HepG2 (cell line): Measurements from ENCODE around the gene CGREF1. TPM values are rescaled to one million over a fixed set of nuclear protein-coding genes. Genes with fewer than 3 reads are reported as not detected.

Experiments used
- ELF4 ChIP-seq: sonication (generic); formaldehyde crosslinking; IDR thresholded peaks from 2 replicates; pipeline ENCODE4 v1.5.0; 2020; ENCODE audit warnings: missing genetic modification reagents, mild to moderate bottlenecking, moderate library complexity, borderline replicate concordance
- FOXK2 ChIP-seq: fragments of 450-650 bp; IDR thresholded peaks from 2 replicates; pipeline ENCODE4 v1.6.1; 2016
- HOXA9 ChIP-seq: sonication (generic); formaldehyde crosslinking; IDR thresholded peaks from 2 replicates; pipeline ENCODE4 v1.8.1; 2022; ENCODE audit warnings: missing genetic modification reagents, mild to moderate bottlenecking, moderate library complexity, borderline replicate concordance
- JUN ChIP-seq: sonication (generic); formaldehyde crosslinking; IDR thresholded peaks from 2 replicates; pipeline ENCODE4 v1.4.0; 2020; ENCODE audit warnings: mild to moderate bottlenecking, missing genetic modification reagents
- KDM3A ChIP-seq: IDR thresholded peaks from 2 replicates; pipeline ENCODE4 v1.6.1; 2018; ENCODE audit warnings: low read depth, missing compliant biosample characterization
- KLF11 ChIP-seq: IDR thresholded peaks from 2 replicates; pipeline ENCODE4 v1.6.1; 2016; ENCODE audit warnings: missing compliant biosample characterization
- NR2F6 ChIP-seq, 2 experiments: IDR thresholded peaks; 2 replicates each; pipeline ENCODE4 v1.6.1; 2016; ENCODE audit warnings: antibody characterized with exemption in 1 of 2, mild to moderate bottlenecking in 1 of 2
- SAFB2 ChIP-seq: sonication (generic); formaldehyde crosslinking; IDR thresholded peaks from 2 replicates; pipeline ENCODE4 v1.5.1; 2020; ENCODE audit warnings: missing genetic modification reagents, low read depth, mild to moderate bottlenecking, borderline replicate concordance
- SOX6 ChIP-seq, 2 experiments: fragments of 450-650 bp in 1 of 2; sonication (generic) in 1 of 2; formaldehyde crosslinking in 1 of 2; IDR thresholded peaks; 2 replicates each; pipeline versions ENCODE4 v1.4.0 to v1.6.1; 2017 to 2020; ENCODE audit warnings: antibody characterized with exemption in 1 of 2, mild to moderate bottlenecking in 1 of 2, missing genetic modification reagents in 1 of 2
- TAF15 ChIP-seq: fragments of 200-400 bp; formaldehyde crosslinking; IDR thresholded peaks from one replicate; pipeline ENCODE4 v1.6.1; 2018; ENCODE audit warnings: mild to moderate bottlenecking, low read depth, low read length; ENCODE audit not compliant: poor library complexity, severe bottlenecking
- TGIF2 ChIP-seq: IDR thresholded peaks from 2 replicates; pipeline ENCODE4 v1.6.1; 2016; ENCODE audit warnings: control low read depth, missing compliant biosample characterization
- WIZ ChIP-seq: sonication (generic); formaldehyde crosslinking; IDR thresholded peaks from 2 replicates; pipeline ENCODE4 v1.5.1; 2020; ENCODE audit warnings: mild to moderate bottlenecking, missing genetic modification reagents
- ZNF234 ChIP-seq: sonication (generic); formaldehyde crosslinking; conservative IDR thresholded peaks from 2 replicates; pipeline ENCODE4 v1.5.1; 2020; ENCODE audit warnings: mild to moderate bottlenecking, missing genetic modification reagents
- ZNF547 ChIP-seq: sonication (generic); formaldehyde crosslinking; IDR thresholded peaks from 2 replicates; pipeline ENCODE4 v1.5.1; 2020; ENCODE audit warnings: mild to moderate bottlenecking, missing genetic modification reagents
- ZNF660 ChIP-seq: sonication (generic); formaldehyde crosslinking; IDR thresholded peaks from 2 replicates; pipeline ENCODE4 v1.5.1; 2020; ENCODE audit warnings: mild to moderate bottlenecking, low read depth, missing genetic modification reagents, borderline replicate concordance
- ZNF772 ChIP-seq: sonication (generic); formaldehyde crosslinking; IDR thresholded peaks from 2 replicates; pipeline ENCODE4 v1.5.0; 2020; ENCODE audit warnings: mild to moderate bottlenecking, missing genetic modification reagents
- ZNF780A ChIP-seq: sonication (generic); formaldehyde crosslinking; IDR thresholded peaks from 2 replicates; pipeline ENCODE4 v1.8.0; 2022; ENCODE audit warnings: mild to moderate bottlenecking, missing genetic modification reagents, moderate library complexity
- ZSCAN12 ChIP-seq: sonication (generic); formaldehyde crosslinking; IDR thresholded peaks from 2 replicates; pipeline ENCODE4 v1.9.0; 2021; ENCODE audit warnings: mild to moderate bottlenecking, missing genetic modification reagents
- ZSCAN29 ChIP-seq: sonication (generic); formaldehyde crosslinking; conservative IDR thresholded peaks from 2 replicates; pipeline ENCODE4 v1.4.0; 2020; ENCODE audit warnings: mild to moderate bottlenecking, missing genetic modification reagents
- polyA plus RNA-seq, 8 experiments: library from polyadenylated mRNA; depleted of rRNA in 3 of 8; stranded (reverse) in 7 of 8; unstranded in 1 of 8; fragments of >200 nt; fragmentation: Illumina TruSeq in 4 of 8; extraction: Trizol in 4 of 8; gene quantifications; 2 replicates each; pipeline versions ENCODE4 v1.2.1 to v1.2.3, GENCODE V29; 2011 to 2016; ENCODE audit warnings: low read depth in 4 of 8, missing spikeins in 1 of 8, mixed read lengths in 1 of 8; ENCODE audit not compliant: insufficient read depth in 1 of 8
- total RNA-seq, 5 experiments: library from RNA; depleted of rRNA; stranded (reverse); fragments of >200 nt; fragmentation: Illumina TruSeq; extraction: Trizol; gene quantifications; 2 replicates each; pipeline ENCODE4 v1.2.3, GENCODE V29; 2016; ENCODE audit warnings: low read depth in 1 of 5
- TF ChIP-seq, protein P1 (sequence below): sonication (generic); formaldehyde crosslinking; IDR thresholded peaks from 2 replicates; pipeline ENCODE4 v1.5.0; 2020; ENCODE audit warnings: missing genetic modification reagents, mild to moderate bottlenecking, borderline replicate concordance
- TF ChIP-seq, protein P2 (sequence below): sonication (generic); formaldehyde crosslinking; IDR thresholded peaks from 2 replicates; pipeline ENCODE4 v1.8.1; 2023; ENCODE audit warnings: mild to moderate bottlenecking, missing genetic modification reagents, borderline replicate concordance
- TF ChIP-seq, protein P3 (sequence below): sonication (generic); formaldehyde crosslinking; IDR thresholded peaks from one replicate; pipeline ENCODE4 v1.5.1; 2020; ENCODE audit warnings: mild to moderate bottlenecking, missing genetic modification reagents; ENCODE audit errors: not compliant biosample characterization

The CGREF1 gene
- total and polyA plus RNA-seq, 2 of the 13 experiments (the other 11 are each of a cell fraction or from before 2014, with no cell fraction given), result 13.9 to 23.4 TPM

DNA sequence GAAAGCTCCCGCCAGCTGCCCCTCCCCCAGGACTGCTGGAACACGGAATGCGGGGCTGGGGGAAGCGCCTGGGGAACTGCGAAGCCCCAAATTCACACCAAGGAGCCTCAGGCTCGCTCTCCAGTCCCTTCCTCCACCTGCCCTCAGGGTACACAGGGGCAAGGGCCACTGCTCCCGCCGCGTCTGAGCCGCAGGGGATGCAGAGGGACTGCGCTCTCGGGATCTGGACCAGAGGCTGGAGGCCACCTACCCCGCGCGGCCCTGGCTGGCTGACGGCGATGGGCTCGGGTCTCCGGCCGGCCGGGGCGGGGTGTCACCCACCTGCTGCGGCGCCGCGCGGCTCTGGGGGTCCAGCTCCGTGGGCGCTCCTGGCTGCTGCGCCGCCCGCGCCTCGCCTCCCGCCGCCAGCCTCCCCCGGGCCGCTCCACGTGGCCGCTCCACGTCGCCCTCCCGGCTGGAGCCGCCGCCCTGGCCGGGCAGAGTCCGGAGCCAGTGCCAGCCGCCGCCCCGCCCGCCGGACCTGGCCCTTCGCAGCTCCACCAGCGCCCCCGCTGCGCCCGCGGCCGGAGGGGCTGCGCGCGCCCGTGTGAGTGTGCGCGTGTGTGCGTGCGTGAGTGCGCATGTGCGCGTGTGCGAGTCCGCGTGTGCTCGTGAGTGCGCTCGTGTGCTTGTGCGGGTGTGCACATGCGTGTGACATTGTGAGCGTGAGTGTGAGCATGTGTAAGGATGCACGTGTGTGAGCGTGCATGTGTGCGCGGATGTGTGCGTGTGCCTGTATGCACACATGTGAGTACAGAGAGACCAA lies at the start of gene CGREF1 (continued):
- TF ChIP-seq SOX6 (IDR thresholded peaks at IDR 0.05) (no peak), SOX6 (CRISPR knock-in tag; IDR thresholded peaks at IDR 0.05) (no peak), FOXK2 (no peak), TAF15 (peak; percentile 23), KLF11 (CRISPR knock-in tag) (no peak), ZNF780A (CRISPR knock-in tag) (no peak), ZNF660 (CRISPR knock-in tag) (0 out of 2 replicates have a peak, but pooled peaks have one; percentile 39), WIZ (CRISPR knock-in tag) (no peak), ZNF547 (CRISPR knock-in tag) (no peak), ZNF234 (no peak), ELF4 (no peak), TGIF2 (CRISPR knock-in tag) (no peak), HOXA9 (peak; percentile 88), ZSCAN29 (CRISPR knock-in tag) (no peak), JUN (CRISPR knock-in tag) (no peak), ZNF772 (no peak), ZSCAN12 (CRISPR knock-in tag) (no peak), KDM3A (peak; percentile 49; the same call in 1 of the 2 replicates), SAFB2 (no peak; the same call in none of the 2 replicates), NR2F6 (IDR thresholded peaks at IDR 0.05) (no peak), NR2F6 (CRISPR knock-in tag; IDR thresholded peaks at IDR 0.05) (no peak)
- TF ChIP-seq, protein P1, sequence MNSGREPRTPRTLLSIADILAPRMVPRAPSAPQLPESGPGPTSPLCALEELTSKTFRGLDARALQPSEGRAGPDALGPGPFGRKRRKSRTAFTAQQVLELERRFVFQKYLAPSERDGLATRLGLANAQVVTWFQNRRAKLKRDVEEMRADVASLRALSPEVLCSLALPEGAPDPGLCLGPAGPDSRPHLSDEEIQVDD (CRISPR knock-in tag), result 0 out of 2 replicates have a peak, but pooled peaks have one; percentile 44
- TF ChIP-seq, protein P2, sequence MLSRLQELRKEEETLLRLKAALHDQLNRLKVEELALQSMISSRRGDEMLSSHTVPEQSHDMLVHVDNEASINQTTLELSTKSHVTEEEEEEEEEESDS (CRISPR knock-in tag), result no peak
- TF ChIP-seq, protein P3, sequence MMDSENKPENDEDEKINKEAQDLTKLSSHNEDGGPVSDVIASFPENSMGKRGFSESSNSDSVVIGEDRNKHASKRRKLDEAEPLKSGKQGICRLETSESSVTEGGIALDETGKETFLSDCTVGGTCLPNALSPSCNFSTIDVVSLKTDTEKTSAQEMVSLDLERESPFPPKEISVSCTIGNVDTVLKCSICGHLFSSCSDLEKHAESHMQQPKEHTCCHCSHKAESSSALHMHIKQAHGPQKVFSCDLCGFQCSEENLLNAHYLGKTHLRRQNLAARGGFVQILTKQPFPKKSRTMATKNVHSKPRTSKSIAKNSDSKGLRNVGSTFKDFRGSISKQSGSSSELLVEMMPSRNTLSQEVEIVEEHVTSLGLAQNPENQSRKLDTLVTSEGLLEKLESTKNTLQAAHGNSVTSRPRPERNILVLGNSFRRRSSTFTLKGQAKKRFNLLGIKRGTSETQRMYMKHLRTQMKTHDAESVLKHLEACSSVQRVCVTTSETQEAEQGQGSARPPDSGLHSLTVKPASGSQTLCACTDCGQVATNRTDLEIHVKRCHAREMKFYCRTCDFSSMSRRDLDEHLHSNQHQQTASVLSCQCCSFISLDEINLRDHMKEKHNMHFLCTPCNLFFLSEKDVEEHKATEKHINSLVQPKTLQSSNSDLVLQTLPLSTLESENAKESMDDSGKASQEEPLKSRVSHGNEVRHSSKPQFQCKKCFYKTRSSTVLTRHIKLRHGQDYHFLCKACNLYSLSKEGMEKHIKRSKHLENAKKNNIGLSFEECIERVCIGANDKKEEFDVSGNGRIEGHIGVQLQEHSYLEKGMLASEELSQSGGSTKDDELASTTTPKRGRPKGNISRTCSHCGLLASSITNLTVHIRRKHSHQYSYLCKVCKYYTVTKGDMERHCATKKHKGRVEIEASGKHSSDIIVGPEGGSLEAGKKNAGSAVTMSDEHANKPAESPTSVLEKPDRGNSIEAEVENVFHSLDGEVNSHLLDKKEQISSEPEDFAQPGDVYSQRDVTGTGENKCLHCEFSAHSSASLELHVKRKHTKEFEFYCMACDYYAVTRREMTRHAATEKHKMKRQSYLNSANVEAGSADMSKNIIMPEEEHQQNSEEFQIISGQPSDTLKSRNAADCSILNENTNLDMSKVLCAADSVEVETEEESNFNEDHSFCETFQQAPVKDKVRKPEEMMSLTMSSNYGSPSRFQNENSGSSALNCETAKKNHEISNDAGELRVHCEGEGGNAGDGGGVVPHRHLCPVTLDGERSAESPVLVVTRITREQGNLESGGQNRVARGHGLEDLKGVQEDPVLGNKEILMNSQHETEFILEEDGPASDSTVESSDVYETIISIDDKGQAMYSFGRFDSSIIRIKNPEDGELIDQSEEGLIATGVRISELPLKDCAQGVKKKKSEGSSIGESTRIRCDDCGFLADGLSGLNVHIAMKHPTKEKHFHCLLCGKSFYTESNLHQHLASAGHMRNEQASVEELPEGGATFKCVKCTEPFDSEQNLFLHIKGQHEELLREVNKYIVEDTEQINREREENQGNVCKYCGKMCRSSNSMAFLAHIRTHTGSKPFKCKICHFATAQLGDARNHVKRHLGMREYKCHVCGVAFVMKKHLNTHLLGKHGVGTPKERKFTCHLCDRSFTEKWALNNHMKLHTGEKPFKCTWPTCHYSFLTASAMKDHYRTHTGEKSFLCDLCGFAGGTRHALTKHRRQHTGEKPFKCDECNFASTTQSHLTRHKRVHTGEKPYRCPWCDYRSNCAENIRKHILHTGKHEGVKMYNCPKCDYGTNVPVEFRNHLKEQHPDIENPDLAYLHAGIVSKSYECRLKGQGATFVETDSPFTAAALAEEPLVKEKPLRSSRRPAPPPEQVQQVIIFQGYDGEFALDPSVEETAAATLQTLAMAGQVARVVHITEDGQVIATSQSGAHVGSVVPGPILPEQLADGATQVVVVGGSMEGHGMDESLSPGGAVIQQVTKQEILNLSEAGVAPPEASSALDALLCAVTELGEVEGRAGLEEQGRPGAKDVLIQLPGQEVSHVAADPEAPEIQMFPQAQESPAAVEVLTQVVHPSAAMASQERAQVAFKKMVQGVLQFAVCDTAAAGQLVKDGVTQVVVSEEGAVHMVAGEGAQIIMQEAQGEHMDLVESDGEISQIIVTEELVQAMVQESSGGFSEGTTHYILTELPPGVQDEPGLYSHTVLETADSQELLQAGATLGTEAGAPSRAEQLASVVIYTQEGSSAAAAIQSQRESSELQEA (CRISPR knock-in tag), result no peak
